GM12878 (cell line): ENCODE measurements around the gene CD34.

Experiments
- ATF3 ChIP-seq: IDR thresholded peaks from 2 replicates; pipeline ENCODE4 v1.6.1; 2011; ENCODE audit warnings: low read depth, mild to moderate bottlenecking, low read length, moderate library complexity, borderline replicate concordance; ENCODE audit errors: extremely low read depth
- ATF7 ChIP-seq: fragments of 450-650 bp; IDR thresholded peaks from 2 replicates; pipeline ENCODE4 v1.6.1; 2016; ENCODE audit warnings: low read depth, mild to moderate bottlenecking
- BRCA1 ChIP-seq: IDR thresholded peaks from 2 replicates; pipeline ENCODE4 v1.6.1; 2011; ENCODE audit warnings: low read depth, low read length, improper control_type of control experiment
- CTCF ChIP-seq, 3 experiments: IDR thresholded peaks in 2 of 3; conservative IDR thresholded peaks in 1 of 3; 2 replicates each; pipeline ENCODE4 v1.5.1; 2011; ENCODE audit warnings: low read depth in 3 of 3, low read length in 3 of 3, mild to moderate bottlenecking in 3 of 3, control low read depth in 2 of 3, moderate library complexity in 2 of 3, inconsistent platforms in 1 of 3, mixed read lengths in 1 of 3; ENCODE audit not compliant: control insufficient read depth in 2 of 3, insufficient read depth in 1 of 3; ENCODE audit errors: extremely low read depth in 1 of 3
- CUX1 ChIP-seq: IDR thresholded peaks from 2 replicates; pipeline ENCODE4 v1.6.1; 2012; ENCODE audit warnings: improper control_type of control experiment, low read depth, low read length; ENCODE audit not compliant: insufficient replicate concordance
- ETV6 ChIP-seq, 2 experiments: fragments of 450-650 bp in 1 of 2; IDR thresholded peaks in 1 of 2; conservative IDR thresholded peaks in 1 of 2; 2 replicates each; pipeline ENCODE4 v1.6.1; 2014; ENCODE audit warnings: antibody characterized with exemption in 1 of 2, borderline replicate concordance in 1 of 2, low read depth in 1 of 2, mild to moderate bottlenecking in 1 of 2, moderate library complexity in 1 of 2
- EZH2 ChIP-seq: IDR thresholded peaks from 2 replicates; pipeline ENCODE4 v1.6.1; 2012; ENCODE audit warnings: low read depth, mild to moderate bottlenecking, control low read depth, inconsistent platforms, low read length, borderline replicate concordance; ENCODE audit not compliant: control insufficient read depth
- GABPA ChIP-seq: IDR thresholded peaks from 2 replicates; pipeline ENCODE4 v1.6.1; 2014; ENCODE audit warnings: antibody characterized with exemption, low read depth, mild to moderate bottlenecking, inconsistent platforms
- JUND ChIP-seq: IDR thresholded peaks from 2 replicates; pipeline ENCODE4 v1.6.1; 2012; ENCODE audit warnings: low read depth, mild to moderate bottlenecking, low read length, improper control_type of control experiment, moderate library complexity
- NBN ChIP-seq: fragments of 450-650 bp; IDR thresholded peaks from 2 replicates; pipeline ENCODE4 v1.6.1; 2016
- PKNOX1 ChIP-seq: fragments of 450-650 bp; IDR thresholded peaks from 2 replicates; pipeline ENCODE4 v1.6.1; 2016; ENCODE audit warnings: mild to moderate bottlenecking
- POLR2AphosphoS2 ChIP-seq: IDR thresholded peaks from 2 replicates; pipeline ENCODE4 v1.6.1; 2011; ENCODE audit warnings: low read depth, mild to moderate bottlenecking, low read length, improper control_type of control experiment, moderate library complexity
- POLR2AphosphoS5 ChIP-seq: IDR thresholded peaks from 2 replicates; pipeline ENCODE4 v1.6.1; 2011; ENCODE audit warnings: mild to moderate bottlenecking, low read length, inconsistent platforms
- PRDM15 ChIP-seq: fragments of 450-650 bp; formaldehyde crosslinking; IDR thresholded peaks from 2 replicates; pipeline ENCODE4 v1.4.0; 2020; ENCODE audit warnings: mild to moderate bottlenecking, moderate library complexity

- TF ChIP-seq GABPA (no peak), JUND (no peak), CTCF (IDR thresholded peaks at IDR 0.05 in 2 of 3, conservative IDR thresholded peaks at IDR 0.05 in 1 of 3; ENCODE audit: control insufficient read depth in 2 of 3, extremely low read depth in 1 of 3, insufficient read depth in 1 of 3, low read depth in 3 of 3, low read length in 3 of 3) (no peak), PRDM15 (CRISPR knock-in tag) (no peak), PKNOX1 (no peak), ATF3 (no peak), ETV6 (conservative IDR thresholded peaks at IDR 0.05 in 1 of 2, IDR thresholded peaks at IDR 0.05 in 1 of 2; ENCODE audit: borderline replicate concordance in 1 of 2, low read depth in 1 of 2) (no peak), POLR2AphosphoS5 (no peak), POLR2AphosphoS2 (no peak), NBN (no peak), ATF7 (no peak), BRCA1 (no peak), EZH2 (no peak), CUX1 (no peak)
Observed at GRCh38 chr1:207888652-207889051, 22.3 kb downstream of the CD34 start.
